Measurements from ENCODE around the gene GDPD5.

GDPD5 gene

DNA sequence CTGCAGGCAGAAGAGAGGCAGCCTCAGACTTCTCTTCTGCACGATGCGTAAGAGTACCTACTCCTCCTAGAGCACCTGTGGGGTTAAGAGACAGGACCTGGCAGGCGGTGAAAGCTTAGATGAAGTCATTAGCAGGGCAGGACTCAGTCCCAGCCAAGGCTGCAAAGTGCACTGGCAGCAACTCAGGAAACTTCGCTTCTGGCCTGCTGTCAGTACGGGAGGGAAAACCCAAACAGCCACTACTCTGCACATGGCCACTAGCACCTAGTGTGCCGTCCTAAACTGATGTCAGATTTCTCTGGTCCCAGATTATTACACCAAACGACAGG lies 84.0 kb downstream of the GDPD5 start:
- DNase-seq, result no peak
- in situ Hi-C loops (cut with HindIII; ENCODE audit: low pct_ligation_motif_present, low pct_unique_long_range_greater_than_20kb, low sequenced_read_pairs), result no loop called here

DNA sequence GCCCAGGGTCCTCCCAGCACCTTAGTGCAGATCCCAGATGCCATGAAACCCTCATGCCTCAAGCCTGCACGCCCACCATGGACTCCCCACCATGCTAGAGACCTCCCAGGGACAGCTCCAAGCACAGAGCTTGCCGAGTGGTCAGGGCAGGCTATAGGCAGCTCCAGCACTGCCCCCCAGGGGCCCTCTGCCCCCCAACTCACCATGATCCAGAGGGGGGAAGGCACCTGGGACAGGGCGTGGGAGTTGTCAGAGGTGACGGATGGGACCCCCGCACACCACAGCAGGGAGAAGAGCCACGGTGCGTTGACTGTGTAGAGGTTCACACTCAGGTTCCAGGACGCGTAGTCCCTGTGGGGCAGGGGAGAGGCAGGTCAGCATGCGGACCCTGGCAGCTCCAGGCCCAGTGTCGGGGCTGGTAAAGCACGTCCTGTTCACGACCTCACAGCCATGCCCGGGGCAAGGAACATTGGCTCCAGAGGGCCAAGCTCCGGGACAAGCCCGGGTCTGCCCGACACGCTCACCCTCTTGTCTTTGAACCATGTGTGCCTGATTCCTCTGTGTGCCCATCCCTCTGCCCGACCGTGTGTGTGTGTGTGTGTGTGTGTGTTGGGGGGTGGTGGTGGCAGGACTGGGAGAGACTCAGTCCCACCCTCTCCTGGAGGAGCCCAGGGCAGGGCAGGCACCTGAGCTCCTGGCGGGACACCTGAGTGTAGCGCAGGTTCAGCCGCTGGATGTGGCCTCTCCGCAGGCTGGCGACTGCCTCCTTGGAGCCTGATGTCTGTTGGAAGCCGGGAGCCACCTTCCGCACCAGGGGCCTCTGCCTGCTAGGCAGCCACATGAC lies 84.6 kb downstream of the GDPD5 start:
- in situ Hi-C loops (cut with HindIII; ENCODE audit: low pct_ligation_motif_present, low pct_unique_long_range_greater_than_20kb, low sequenced_read_pairs), result no loop called here
- DNase-seq, result no peak

DNA sequence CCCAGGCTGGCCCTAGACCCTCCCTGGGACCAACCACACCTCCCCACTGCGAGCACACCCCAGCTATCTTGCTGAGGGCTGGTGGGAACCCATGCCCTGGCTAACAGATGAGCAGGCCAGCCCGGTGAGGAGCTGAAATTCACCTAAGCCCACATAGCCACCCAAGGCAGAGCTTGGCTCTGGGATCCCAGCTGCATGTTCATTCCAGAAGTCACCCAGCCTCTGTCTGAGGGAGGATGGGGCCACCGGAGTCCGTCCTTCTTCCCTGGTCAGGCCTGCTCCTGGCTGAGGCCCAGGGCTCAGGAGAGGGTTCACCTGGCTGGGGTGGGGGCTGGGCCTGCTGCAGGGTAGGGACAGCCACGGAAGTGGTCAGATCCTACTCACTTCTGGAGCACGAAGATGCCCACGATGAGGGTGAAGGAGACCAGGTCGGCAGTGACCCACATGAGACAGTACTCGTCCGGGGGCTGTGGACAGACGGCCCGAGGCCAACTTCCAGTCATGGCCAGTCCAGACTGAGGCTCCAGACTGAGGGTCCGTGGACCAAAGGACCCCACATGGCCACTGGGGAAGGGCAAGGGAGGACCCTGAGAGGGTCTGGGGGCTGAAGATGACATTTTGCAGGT lies 86.1 kb downstream of the GDPD5 start:
- in situ Hi-C loops (cut with HindIII; ENCODE audit: low pct_ligation_motif_present, low pct_unique_long_range_greater_than_20kb, low sequenced_read_pairs), result no loop called here
- DNase-seq, result no peak

DNA sequence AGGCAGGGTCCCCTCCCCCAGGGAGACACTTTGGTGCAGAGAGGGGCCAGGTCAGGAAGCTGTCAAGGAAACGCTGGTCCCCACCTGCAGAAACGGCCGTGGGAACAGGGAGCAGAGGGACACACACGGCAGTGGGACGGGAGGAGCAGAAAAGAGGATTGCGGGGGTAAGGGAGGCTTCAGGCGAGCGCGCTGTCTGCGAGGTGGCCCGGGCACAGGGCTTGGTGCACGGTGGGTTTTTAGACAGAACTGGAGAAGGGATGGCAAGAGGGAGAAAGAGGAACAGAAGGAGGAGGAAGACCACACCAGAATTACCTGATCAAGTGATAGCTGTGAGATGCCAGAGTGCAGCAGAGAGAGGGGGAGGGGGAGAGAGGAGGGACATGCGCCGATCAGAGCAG lies 86.7 kb downstream of the GDPD5 start:
- in situ Hi-C loops (cut with HindIII; ENCODE audit: low pct_ligation_motif_present, low pct_unique_long_range_greater_than_20kb, low sequenced_read_pairs), result no loop called here
- no peak for DNase-seq

DNA sequence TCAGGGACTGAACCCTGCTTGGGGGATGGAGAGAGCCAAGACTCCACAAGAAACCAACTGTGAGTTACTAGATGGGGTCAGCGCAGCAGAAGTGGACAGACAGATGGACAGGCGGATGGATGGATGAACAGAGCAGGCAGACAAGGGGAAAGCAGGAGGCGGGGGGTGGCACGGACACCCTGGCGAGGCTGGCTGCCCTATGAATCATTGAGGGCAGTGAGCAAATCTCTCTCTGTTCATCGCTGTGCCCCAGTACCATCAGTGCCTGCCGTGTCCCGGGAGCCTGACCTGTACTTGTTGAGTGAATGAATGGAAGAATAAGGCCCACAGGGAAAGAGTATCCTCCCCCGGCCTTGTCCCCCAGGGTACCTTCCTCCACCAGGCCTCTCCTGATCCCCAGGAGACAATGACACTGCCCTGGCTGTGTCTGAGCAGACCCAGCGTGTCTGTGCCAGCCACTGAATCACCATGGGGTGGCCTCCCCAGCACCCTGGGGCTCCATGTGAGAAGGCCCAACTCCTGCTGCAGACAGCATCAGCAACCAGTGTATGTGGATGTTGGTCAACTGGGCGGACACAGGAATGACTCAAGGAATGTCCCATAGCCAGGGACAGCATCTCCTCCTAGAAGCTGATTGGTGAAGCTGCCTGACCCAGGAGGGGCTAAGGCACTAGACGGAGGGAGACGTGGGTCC lies 87.6 kb downstream of the GDPD5 start:
- DNase-seq, result no peak
- in situ Hi-C loops (cut with HindIII; ENCODE audit: low pct_ligation_motif_present, low pct_unique_long_range_greater_than_20kb, low sequenced_read_pairs), result no loop called here

DNA sequence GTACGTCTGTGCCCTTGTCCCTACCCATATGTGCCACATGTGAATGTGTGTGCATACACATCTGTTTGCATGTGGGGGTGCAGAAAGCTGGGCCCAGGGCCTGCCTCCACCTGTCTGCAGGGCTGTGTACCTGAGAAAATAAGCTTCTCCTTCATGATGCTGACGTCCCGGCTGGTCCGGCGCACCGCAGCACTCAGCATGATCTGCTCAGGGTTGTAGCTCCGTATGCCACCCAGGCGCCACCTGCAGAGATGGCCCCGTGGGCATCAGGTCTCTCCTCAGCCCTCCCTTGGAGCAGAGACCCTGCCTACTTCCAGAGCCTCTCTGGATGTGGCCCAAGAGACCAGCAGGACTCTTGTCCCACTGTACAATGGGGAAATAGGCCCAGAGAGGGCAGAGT lies 88.9 kb downstream of the GDPD5 start:
- no peak for DNase-seq
- in situ Hi-C loops (cut with HindIII; ENCODE audit: low pct_ligation_motif_present, low pct_unique_long_range_greater_than_20kb, low sequenced_read_pairs), result no loop called here

DNA sequence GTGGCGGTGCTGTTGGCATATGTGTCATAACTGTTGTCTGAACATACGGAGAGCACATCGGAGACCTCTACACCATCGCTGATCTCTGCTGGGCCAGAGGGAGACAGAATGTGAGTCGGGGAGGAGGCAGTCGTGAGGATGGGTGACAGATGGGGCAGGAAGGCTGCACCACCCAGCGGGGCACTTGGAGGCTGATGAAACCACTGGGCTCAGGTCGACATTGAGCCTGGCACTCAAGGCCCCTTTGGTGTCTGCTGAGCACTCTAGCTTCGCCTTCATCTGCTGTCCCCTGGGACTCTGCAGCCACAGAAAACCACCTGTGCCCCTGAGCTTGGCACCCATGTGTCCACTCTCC lies 90.2 kb downstream of the GDPD5 start:
- in situ Hi-C loops (cut with HindIII; ENCODE audit: low pct_ligation_motif_present, low pct_unique_long_range_greater_than_20kb, low sequenced_read_pairs), result no loop called here
- DNase-seq, result no peak

DNA sequence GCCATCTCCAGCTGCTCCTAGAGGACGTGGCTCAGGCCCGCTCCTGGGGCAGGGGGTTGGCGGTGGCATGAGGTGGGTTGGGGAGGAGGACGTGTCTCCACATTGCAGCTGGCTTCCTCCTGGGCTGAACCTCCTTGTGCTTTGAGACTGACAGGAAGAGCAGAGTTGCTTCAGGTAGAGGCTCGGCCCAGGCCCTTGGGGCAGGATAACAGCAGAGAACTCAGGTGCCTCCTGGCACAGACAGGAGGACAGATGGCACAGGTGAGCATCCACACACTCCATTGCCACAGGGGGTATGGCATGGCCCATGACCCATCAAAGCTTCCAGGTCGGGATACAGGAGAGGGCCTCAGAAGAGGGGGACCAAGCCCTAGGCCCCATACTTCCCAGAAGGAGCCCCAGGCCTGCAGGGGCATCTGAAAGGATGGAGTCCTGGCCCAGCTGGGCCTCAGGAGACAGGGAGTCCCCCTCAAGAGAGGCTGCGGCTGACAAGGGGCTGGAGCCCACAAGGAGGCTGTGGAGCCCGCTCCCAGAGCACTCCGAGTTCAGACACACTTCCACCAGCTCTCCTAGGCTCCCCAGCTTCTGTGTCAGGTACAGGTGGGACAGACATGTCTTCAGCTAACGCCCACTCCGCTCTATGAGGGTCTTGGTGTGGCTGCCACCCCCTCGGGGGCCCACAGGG lies 90.7 kb downstream of the GDPD5 start:
- in situ Hi-C loops (cut with HindIII; ENCODE audit: low pct_ligation_motif_present, low pct_unique_long_range_greater_than_20kb, low sequenced_read_pairs), result no loop called here
- DNase-seq, result no peak

DNA sequence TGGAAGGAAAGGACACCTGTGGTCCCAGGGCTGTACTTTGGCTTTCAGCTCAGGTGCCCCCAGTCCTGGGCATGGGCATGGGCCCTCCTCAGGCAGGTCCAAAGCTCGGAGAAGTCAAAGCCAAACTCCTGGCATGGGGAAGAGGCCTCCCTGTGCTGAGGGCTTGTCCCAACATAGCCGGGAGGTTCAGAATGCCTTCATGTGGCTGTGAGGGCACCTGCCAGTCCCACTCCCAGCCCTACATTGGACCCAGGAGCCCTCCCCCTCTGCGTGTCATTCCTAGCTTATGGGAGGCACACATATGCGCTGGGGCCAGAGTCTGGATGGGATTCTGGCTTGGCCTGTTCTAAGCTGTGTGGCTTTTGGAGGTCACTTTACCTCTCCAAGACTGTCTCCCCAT lies 91.7 kb downstream of the GDPD5 start:
- DNase-seq, result no peak
- in situ Hi-C loops (cut with HindIII; ENCODE audit: low pct_ligation_motif_present, low pct_unique_long_range_greater_than_20kb, low sequenced_read_pairs), result no loop called here

DNA sequence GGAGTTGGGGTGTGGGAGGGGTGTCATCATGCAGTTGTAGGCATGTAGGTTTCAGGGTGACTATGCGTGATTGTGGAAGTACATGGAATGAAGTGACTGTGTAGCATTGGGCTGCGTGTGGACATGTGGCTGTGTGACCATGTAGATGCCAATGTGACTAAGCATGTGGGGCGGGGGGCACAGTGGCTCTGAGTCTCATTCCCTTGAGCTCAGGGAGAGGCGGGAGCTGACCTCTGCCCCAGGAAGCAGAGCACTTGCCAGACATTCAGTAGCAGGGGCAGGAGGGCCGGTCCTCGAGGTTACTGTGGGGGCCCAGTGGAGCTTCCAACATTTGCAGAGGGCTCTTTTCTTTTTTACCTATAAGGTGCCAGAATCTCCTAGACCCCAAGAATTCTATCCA lies 92.3 kb downstream of the GDPD5 start:
- in situ Hi-C loops (cut with HindIII; ENCODE audit: low pct_ligation_motif_present, low pct_unique_long_range_greater_than_20kb, low sequenced_read_pairs), result no loop called here
- DNase-seq, result no peak

DNA sequence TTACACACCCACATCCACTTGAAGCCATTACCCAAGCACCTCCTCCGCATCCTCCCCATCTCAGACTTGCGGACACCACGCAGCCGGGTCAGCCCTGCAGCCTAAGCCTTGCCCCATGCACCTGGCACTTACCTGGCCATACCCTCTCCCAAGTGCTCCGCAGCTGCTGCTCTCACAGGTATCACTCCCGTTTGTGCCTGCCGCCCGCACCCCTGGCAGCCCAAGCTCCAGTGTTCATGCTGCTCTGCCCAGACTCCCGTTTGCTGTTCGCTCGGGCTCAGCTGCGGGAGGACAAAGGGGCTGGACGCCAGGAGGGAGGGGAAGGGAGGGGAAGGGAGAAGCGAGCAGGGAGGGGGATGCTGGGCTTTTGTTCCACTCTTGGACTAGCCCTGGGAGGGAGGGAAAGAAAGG lies 92.8 kb downstream of the GDPD5 start, which contains the start of gene KLHL35:
Gene KLHL35, minus strand, starts transcription at position 293 of the 411 bp plus-strand sequence. CDS start 2,574 bp downstream, outside the sequence.
- no peak for DNase-seq

DNA sequence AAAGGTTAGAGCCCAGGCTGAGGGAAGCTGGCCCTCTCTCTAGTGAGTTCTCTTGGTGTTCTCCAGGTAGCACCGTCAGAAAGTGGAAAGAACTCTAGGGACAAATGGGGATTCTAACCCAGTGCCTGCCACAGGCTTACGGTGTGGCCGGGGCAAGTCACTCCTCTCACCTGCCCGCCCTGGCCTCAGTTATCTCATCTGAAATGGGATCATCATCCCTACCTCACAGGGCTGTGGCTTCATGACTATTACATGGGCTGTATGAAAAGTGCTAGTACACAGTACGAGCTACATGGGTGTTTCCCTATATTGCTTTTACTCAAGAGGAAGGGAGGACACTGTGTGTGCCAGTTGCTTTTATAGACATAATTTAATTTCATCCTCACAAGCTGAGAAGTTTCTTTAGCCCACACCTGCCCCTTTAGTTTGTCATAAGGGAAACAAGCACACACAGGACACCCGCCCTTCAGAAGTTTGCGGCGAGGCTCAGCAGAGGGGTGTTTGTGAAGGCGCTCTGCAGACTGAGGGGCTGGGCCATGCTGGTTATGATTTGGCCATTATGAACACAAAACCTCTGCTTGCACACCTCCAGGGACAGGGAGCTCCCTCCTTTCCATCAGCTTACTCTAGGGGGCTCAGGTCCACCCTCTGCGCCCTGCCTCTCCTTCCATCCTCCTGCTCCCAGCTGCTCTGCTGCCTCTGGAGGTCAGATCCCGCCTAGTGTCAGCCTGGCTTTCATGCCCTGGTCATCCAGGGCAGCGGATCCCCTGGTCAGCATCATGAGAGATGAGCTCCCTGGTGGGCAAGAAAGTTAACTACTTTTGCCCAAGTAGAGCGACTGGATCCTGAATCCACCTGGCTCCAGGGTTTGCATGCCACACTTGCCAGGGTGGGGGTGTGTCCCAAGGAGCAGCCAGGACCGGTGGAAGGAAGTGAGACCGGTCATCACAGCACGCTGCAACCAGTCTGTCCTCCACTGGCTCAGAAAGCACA lies 93.9 kb downstream of the GDPD5 start:
- DNase-seq, result no peak
- in situ Hi-C loops (cut with HindIII; ENCODE audit: low pct_ligation_motif_present, low pct_unique_long_range_greater_than_20kb, low sequenced_read_pairs), result no loop called here

More for the DNA sequence above, 92.8 kb downstream of the GDPD5 start, which contains the start of gene KLHL35:
- in situ Hi-C loops (cut with HindIII; ENCODE audit: low pct_ligation_motif_present, low pct_unique_long_range_greater_than_20kb, low sequenced_read_pairs), result no loop called here

DNA sequence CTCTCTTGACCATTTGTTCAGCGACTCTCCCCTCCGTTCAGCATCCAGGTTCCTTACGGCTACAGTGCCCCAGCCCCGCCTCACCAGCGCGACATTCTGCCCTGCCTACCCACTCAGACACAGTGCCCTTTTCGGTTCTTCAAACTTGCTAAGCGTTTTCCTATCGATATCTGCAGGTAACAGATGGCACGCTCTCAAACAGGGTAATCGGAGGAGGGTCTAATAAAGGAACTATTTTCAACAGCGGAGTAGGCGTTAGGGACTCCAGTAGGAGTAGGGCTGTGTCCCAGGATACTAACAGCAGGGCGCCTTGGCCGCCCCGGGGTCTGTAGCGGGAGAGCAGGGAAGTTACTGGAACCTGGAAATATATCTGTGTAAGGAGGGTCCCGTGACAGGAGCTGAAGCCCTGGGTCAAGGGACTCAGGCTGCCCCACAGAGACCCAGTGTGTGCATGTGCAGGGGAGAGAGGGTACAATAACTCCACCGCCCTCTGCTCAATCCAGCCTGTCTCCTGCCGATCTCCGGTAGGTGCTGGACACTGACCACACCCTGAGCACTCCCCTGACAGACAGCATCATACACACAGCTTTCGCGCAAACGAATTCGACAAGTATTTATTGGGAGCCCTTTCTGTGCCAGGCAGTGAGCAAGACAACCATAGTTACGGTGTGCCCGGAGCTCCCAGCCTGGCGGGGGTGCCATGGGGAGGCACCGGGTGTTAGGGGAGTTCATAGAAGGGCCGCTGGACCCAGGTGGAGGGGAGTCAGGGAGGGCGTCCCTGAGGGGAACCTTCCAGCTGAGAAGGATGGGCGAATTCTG lies 94.8 kb downstream of the GDPD5 start:
- in situ Hi-C loops (cut with HindIII; ENCODE audit: low pct_ligation_motif_present, low pct_unique_long_range_greater_than_20kb, low sequenced_read_pairs), result no loop called here
- DNase-seq, result no peak

DNA sequence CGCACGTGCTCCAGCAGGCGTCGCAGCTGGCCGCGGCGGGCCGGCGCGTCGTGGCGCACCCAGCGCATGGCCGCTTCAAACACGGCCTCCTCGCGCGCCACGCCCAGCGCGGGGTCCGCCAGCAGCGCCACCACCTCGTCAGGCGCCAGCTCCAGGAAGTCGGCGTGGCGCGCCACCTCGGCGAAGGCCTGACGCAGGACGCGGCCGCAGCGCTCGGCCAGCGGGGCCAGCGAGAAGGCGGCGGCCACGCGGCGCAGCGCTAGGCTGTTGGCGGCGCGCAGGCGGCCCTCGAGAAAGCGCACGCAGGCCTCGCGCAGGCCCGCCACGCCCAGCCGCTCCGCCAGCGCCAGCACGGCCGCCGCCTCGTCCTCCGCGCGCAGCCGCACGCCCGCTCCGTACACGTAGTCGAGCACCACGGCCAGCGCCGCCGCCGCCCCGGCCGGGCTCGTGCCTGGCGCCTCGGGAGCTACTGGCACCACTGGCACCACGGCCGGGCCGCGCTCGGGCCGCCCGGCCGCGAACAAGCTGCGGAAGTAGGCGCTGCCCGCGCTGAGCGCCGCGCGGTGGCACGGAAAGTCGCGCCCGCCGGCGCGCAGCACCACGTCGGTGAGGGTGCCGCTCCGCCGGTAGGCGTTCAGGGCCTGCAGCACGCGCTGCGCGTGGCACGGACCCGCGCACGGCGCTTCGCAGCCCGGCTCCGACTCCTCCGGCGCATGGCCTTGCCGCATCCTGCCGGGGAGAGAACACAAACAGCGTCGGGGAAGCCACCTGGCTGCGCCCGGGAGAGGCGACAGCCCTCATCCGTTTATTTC lies 95.6 kb downstream of the GDPD5 start:
- in situ Hi-C loops (cut with HindIII; ENCODE audit: low pct_ligation_motif_present, low pct_unique_long_range_greater_than_20kb, low sequenced_read_pairs), result no loop called here
- DNase-seq, result peak; percentile 54

DNA sequence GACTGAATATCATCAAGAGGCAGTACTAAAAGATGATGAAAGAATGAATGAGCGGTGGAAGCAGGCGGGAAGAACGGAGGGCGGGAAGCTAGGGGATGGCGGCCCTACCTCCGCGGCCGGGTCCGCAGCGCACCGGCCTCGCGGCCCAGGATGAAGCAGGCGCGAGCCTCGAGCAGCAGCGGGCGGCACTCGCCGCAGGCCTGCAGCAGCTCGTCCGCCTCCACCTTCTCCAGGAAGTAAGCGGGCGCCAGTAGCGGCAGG lies 96.2 kb downstream of the GDPD5 start:
- DNase-seq, result no peak
- in situ Hi-C loops (cut with HindIII; ENCODE audit: low pct_ligation_motif_present, low pct_unique_long_range_greater_than_20kb, low sequenced_read_pairs), result no loop called here

DNA sequence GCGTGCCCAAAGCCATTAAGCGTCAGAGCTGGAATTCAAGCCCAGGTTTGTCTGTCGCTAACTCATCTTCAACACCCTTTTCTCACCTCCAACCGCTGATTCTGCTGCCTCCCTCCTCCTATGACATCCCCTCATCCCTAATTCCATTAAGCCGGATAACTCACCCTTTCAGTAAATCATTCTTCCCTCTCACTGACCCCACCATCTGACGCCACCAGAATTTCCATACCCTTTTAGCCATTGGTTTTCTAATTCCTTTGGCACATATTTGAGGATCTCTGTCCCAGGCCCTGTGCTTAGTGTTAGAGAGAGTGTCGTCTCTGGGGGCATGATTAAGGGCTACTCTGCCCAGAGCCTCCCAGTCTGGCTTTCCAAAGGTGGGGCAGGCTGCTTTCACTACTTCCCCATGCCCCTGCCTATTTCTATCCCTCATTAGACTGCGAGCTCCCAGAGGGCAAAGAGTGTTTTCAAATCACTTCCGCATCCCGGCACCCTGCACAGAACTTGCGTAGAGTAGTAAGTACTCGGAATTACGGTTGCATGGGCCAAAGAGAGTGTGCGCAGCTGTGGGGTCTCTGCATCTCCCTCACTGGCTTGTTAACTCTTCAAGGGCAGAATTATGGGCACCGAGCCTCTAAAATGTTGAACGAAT lies 96.6 kb downstream of the GDPD5 start:
- in situ Hi-C loops (cut with HindIII; ENCODE audit: low pct_ligation_motif_present, low pct_unique_long_range_greater_than_20kb, low sequenced_read_pairs), result no loop called here
- DNase-seq, result no peak
